ENCODE results near the gene BMP10.

DNA sequence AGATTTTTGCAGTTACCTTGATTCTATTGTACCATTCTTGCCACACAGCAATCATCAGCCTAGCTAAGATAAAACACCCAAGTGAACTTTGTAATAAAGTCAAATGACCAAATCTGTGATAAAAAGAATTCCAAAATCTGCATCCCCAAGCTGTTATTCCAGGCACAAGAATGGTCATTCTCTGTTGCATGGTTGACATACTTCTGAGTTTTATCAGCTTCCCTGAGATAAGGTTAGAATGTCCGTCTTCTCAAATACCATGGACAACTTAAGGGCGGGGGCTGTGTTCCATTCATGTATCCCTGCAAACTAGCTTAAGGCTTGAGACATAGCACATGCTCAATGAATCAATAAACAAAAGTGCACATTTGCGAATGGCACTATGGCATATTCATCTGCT is 8.1 kb upstream of the BMP10 start:
- TF ChIP-seq, protein P1, sequence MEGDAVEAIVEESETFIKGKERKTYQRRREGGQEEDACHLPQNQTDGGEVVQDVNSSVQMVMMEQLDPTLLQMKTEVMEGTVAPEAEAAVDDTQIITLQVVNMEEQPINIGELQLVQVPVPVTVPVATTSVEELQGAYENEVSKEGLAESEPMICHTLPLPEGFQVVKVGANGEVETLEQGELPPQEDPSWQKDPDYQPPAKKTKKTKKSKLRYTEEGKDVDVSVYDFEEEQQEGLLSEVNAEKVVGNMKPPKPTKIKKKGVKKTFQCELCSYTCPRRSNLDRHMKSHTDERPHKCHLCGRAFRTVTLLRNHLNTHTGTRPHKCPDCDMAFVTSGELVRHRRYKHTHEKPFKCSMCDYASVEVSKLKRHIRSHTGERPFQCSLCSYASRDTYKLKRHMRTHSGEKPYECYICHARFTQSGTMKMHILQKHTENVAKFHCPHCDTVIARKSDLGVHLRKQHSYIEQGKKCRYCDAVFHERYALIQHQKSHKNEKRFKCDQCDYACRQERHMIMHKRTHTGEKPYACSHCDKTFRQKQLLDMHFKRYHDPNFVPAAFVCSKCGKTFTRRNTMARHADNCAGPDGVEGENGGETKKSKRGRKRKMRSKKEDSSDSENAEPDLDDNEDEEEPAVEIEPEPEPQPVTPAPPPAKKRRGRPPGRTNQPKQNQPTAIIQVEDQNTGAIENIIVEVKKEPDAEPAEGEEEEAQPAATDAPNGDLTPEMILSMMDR (IDR thresholded peaks at IDR 0.05 in 2 of 3, conservative IDR thresholded peaks at IDR 0.05 in 1 of 3; ENCODE audit: control insufficient read depth in 2 of 3, extremely low read depth in 1 of 3, insufficient read depth in 1 of 3, low read depth in 3 of 3, low read length in 3 of 3) = no peak
- TF ChIP-seq, protein P2, sequence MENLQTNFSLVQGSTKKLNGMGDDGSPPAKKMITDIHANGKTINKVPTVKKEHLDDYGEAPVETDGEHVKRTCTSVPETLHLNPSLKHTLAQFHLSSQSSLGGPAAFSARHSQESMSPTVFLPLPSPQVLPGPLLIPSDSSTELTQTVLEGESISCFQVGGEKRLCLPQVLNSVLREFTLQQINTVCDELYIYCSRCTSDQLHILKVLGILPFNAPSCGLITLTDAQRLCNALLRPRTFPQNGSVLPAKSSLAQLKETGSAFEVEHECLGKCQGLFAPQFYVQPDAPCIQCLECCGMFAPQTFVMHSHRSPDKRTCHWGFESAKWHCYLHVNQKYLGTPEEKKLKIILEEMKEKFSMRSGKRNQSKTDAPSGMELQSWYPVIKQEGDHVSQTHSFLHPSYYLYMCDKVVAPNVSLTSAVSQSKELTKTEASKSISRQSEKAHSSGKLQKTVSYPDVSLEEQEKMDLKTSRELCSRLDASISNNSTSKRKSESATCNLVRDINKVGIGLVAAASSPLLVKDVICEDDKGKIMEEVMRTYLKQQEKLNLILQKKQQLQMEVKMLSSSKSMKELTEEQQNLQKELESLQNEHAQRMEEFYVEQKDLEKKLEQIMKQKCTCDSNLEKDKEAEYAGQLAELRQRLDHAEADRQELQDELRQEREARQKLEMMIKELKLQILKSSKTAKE (IDR thresholded peaks at IDR 0.05; ENCODE audit: low read depth, poor library complexity, severe bottlenecking) = no peak
- TF ChIP-seq, protein P3, sequence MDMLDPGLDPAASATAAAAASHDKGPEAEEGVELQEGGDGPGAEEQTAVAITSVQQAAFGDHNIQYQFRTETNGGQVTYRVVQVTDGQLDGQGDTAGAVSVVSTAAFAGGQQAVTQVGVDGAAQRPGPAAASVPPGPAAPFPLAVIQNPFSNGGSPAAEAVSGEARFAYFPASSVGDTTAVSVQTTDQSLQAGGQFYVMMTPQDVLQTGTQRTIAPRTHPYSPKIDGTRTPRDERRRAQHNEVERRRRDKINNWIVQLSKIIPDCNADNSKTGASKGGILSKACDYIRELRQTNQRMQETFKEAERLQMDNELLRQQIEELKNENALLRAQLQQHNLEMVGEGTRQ (IDR thresholded peaks at IDR 0.05; ENCODE audit: borderline replicate concordance, low read depth, low read length) = no peak
- no peak for TF ChIP-seq POLR2AphosphoS5 (IDR thresholded peaks at IDR 0.05; ENCODE audit: low read length)

Data from GM12878 (cell line).